ENCODE measurements around the gene PCDHA1.
"Not testable (repeated sequence)": the region's sequence is repeated elsewhere in the genome, so short reads cannot be mapped to it uniquely, and the experiment has no call there.

Gene PCDHA1

GRCh38 chr5:140785905-140786686 lies at the start of gene PCDHA1:
Gene PCDHA1, plus strand, starts transcription at chr5:140786140.
- peak; percentile 37 for DNase-seq (ENCODE audit: low spot score)

- no peak for DNase-seq (ENCODE audit: low spot score)
These were observed 48.5 kb upstream of the PCDHA1 start for GRCh38 chr5:140737486-140737885.

GRCh38 chr5:140741967-140742366 lies 44.0 kb upstream of the PCDHA1 start:
- DNase-seq (ENCODE audit: low spot score), result no peak

GRCh38 chr5:140753561-140753960 lies 32.4 kb upstream of the PCDHA1 start:
- DNase-seq (ENCODE audit: low spot score), result no peak

GRCh38 chr5:140764177-140764973 lies 21.6 kb upstream of the PCDHA1 start:
- DNase-seq (ENCODE audit: low spot score), result peak; percentile 8

- DNase-seq (ENCODE audit: low spot score), result no peak
These were observed 18.5 kb upstream of the PCDHA1 start for GRCh38 chr5:140767444-140767843.

GRCh38 chr5:140780512-140780911 lies 5.4 kb upstream of the PCDHA1 start:
- no peak for DNase-seq (ENCODE audit: low spot score)

GRCh38 chr5:140787422-140787821 lies 1.5 kb downstream of the PCDHA1 start:
- DNase-seq (ENCODE audit: low spot score), result not testable (repeated sequence)

GRCh38 chr5:140787849-140788504 lies 2.0 kb downstream of the PCDHA1 start:
- DNase-seq (ENCODE audit: low spot score), result not testable (repeated sequence)

- no peak for DNase-seq (ENCODE audit: low spot score)
These were observed 5.1 kb downstream of the PCDHA1 start for GRCh38 chr5:140791089-140791488.

GRCh38 chr5:140794595-140795258 lies 8.8 kb downstream of the PCDHA1 start, which contains the start of gene PCDHA2:
Gene PCDHA2, plus strand, starts transcription at chr5:140794852.
- DNase-seq (ENCODE audit: low spot score), result peak; percentile 11

GRCh38 chr5:140795259-140795641 lies 9.3 kb downstream of the PCDHA1 start:
- DNase-seq (ENCODE audit: low spot score), result peak; percentile 4

GRCh38 chr5:140796072-140796717 lies 10.3 kb downstream of the PCDHA1 start:
- DNase-seq (ENCODE audit: low spot score), result not testable (repeated sequence)

- no peak for DNase-seq (ENCODE audit: low spot score)
These were observed 10.8 kb downstream of the PCDHA1 start for GRCh38 chr5:140796718-140797095.

- DNase-seq (ENCODE audit: low spot score), result peak; percentile 5
These were observed 15.0 kb downstream of the PCDHA1 start, which contains the start of gene PCDHA3 for GRCh38 chr5:140800816-140801493. Gene PCDHA3, plus strand, starts transcription at chr5:140801057.

GRCh38 chr5:140801494-140801841 lies 15.5 kb downstream of the PCDHA1 start:
- no peak for DNase-seq (ENCODE audit: low spot score)

- not testable (repeated sequence) for DNase-seq (ENCODE audit: low spot score)
These were observed 16.4 kb downstream of the PCDHA1 start for GRCh38 chr5:140802381-140802780.

- DNase-seq (ENCODE audit: low spot score), result no peak
These were observed 16.9 kb downstream of the PCDHA1 start for GRCh38 chr5:140802781-140803271.

- DNase-seq (ENCODE audit: low spot score), result peak; percentile 15
These were observed 21.2 kb downstream of the PCDHA1 start, which contains the start of gene PCDHA4 for GRCh38 chr5:140806834-140807775. Gene PCDHA4, plus strand, starts transcription at chr5:140807068.

Data from NAMALWA (cell line).